GM21526 (cell line): Measurements from ENCODE around the gene GPR27.

Experiments used
- ATAC-seq: cut with Tn5 transposase; IDR thresholded peaks from one replicate; pipeline ENCODE4 v1.9.1; 2021; ENCODE audit warnings: moderate library complexity; ENCODE audit not compliant: unreplicated experiment, low FRiP score

GPR27 gene

DNA sequence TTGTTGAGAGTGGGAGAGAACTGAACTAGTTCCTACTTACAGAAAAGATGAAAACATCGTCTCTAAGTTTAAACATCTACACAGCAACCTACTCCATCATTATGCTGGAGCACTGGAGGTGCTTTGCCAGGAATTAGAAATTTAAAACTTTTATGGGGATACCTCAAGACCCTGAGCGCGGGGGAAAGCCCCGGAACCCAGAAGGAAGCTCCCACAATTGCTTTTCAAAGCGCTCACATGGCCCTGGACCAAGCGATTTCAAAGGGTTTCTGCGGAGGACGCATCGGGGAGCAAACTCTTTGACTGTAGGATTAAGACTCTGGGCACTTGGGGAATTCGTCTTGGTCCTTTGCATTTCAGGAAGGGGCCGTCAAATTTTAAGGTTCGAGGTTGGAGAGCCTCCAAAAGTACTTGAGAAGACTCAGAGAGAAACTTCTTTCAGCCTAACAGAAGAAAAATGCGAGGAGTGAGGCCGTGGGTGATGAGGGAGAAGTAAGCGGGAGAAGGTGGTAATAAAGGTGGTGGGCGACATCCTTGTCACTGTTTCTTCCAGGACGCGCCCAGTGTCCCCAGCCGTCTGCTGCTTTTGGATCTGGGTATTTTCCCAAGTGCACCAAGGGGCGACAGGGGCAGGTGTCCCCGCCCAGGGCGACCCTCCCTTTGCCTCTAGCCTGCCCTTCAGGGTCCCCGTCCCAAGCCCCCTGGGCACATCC lies 30.7 kb downstream of the GPR27 start:
- no peak for ATAC-seq

GRCh38 chr3:71784914-71785531 lies 31.4 kb downstream of the GPR27 start, which contains the start of gene PROK2:
TSS of gene PROK2 (minus strand) at chr3:71785148. CDS start at chr3:71785052, 96 bp downstream.
- no peak for ATAC-seq

DNA sequence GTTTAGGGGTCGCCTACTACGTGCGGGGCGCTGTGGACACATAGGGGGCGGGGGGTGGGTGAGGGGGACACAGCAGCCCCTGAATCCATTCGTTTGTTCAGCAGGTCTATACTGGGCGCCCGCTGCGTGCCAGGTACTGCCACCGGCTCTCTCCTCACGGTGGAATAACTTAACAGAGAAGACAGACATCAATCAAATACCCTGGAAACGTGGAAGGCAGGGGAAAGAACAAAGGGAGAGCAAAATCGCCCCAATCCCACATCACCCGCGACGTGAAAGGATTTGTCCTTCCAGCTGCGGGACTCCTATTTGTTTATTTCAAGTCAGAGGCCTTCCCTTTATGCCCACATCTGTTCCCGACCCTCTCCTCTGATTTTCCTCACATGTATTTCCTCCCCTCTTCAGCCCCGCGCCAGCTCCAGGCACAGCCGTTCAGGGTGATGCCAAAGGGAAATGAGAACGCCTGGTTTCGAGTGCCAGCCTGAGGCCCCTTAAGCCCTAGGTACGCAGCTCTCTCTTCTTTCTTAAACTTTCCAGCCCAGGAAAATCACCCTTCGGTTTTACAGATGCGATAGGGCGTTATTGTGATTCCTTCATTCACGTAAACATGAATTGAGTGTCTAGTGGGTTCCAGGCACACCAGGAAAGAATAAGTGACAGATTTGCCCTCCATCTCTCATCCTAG lies 32.0 kb downstream of the GPR27 start:
- ATAC-seq: no peak

DNA sequence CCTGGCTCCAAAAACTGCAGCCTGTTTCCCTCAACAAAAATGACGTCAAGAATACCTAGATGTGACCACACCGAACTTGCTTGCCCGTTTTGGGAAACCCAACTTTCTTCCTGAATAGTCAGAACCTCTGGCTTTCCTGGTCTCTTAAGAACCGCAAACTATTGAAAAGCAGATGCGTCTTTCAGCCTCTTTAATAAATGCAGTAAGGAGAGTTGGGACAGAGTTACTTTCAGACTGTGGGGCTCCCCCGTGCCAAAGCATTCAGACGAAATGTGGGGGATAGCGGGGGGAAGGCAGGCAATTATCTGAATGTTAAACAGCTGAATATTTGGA lies 32.5 kb downstream of the GPR27 start:
- ATAC-seq: no peak

GRCh38 chr3:71786551-71786950 lies 32.9 kb downstream of the GPR27 start:
- no peak for ATAC-seq

DNA sequence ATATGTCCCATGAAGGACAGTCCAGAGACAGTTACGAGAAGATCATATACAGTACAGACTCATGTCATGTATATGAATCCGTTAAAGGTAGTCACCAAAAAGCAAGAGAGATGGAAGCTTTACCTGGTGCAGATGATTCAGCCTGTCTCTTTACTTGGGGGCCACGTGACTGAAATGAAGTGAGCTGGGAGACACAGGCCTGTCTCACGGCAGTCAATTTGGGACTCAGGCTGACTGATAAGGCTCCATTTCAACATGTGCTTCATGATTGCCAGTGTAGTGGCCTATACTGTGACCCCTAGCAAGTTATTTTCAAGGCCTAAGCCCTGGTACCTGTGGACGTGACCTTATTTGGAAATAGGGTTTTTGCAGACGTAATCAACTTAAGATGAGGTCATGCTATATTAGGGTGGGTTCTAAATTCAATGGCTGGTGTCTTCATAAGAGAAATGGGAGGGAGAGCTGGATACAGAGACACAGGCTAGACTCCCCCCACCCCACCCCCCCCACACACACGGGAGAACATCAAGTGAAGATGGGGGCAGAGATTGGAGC lies 34.3 kb downstream of the GPR27 start:
- no peak for ATAC-seq

DNA sequence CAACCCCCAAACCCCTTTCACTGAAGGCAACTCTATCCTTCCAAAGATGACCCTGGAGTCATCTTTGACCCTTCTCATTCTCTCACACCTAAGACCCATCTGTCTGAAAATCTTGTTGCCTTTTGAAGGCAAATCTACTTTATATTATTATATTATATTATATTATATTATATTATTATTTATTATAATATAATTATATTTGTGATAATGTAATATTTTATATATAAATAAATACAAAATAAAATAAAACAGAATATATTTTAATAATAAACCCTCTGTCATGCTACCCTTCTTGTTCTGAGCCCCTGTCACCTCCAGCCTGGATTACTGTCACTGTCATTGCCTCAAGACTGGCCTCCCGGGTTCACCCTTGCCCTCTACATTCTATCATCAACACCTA lies 36.3 kb downstream of the GPR27 start:
- no peak for ATAC-seq

- ATAC-seq: no peak
Observed at GRCh38 chr3:71791634-71792033, 38.0 kb downstream of the GPR27 start.

DNA sequence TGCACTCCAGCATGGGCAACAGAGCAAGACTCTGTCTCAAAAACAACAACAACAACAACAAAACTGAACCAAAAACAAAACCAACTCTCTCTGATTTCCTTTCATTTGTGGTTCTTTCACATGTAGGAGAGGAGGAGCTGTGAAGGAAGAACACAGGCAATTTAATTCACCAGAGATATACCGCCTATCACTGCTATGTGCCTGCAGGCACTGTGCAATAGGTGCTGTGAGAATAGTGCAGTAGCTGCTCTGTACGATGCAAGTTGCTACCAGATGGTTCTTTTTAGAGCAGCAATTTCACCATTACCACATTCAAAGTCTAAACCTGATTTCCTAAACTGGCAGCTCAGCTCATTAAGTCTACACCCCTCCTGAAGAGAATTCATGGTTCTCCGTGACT lies 42.6 kb downstream of the GPR27 start:
- no peak for ATAC-seq

- no peak for ATAC-seq
Observed at GRCh38 chr3:71797455-71797854, 43.8 kb downstream of the GPR27 start.

DNA sequence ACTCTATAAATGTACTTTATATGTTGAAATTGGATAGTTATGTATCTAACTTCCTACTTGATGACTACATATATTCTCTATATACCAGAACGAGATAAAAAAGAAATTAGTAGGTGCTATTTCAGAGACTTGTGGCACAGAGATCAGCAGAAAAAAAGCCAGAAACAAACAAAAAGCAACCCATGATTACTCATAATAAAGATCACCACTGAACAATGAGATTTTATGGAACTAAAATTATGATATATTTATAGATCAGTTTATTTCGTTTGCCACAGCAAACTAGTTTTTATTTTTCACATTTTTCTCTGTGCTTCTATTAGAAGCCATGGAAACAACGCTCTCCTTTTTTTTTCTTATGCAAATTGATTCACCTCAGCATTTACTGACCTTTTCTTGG lies 46.4 kb downstream of the GPR27 start:
- no peak for ATAC-seq

DNA sequence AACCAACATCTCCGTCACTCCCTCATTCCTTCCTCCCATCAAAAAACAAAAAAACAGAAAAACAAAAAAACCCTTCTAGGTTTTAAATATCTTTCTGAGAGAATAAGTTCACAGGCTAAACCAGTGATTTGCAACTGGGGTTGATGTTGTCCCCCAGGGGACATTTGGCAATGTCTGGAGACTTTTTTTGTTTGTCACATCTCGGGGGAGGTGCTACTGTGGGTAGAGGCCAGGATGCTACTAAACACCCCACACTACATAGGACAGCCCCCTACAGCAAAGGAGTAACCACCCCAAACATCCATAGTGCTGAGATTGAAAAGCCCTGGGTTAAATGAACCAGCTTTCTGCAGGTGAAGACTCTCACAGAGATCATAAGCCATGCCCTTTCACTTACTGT lies 48.3 kb downstream of the GPR27 start:
- no peak for ATAC-seq

DNA sequence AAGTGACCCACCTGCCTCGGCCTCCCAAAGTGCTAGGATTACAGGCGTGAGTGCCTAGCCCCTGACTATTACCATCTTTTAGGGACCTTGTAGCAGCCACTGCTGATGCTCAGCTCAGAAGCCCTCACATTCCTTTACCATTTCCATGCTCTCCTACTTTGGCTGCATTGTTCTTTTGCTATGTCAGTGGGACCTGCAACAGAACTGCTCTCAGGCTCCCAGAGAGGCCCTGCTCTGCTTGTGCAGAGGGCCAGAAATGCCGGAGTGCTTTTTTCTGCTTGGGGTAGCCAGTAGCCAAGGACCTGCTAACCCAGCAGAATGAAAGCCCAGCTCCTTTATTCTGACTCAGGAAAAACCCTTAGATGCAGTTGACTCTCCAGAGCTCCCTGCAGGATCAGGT lies 49.6 kb downstream of the GPR27 start:
- ATAC-seq: no peak

DNA sequence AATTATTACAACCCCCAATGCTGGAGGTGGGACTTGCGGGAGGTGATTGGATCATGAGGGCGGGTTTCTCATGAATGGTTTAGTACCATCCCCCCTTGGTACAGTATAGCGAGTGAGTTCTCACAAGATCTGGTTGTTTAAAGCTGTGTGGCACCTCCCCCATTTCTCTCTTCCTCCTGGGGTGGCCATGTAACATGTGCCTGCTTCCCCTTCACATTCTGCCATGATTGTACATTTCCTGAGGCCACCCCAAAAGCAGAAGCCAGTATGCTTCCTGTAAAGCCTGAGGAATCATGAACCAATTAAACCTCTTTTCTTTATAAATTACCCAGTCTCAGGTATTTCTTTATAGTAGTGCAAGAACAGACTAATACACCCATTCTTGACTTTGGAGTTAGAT lies 51.5 kb downstream of the GPR27 start:
- no peak for ATAC-seq

DNA sequence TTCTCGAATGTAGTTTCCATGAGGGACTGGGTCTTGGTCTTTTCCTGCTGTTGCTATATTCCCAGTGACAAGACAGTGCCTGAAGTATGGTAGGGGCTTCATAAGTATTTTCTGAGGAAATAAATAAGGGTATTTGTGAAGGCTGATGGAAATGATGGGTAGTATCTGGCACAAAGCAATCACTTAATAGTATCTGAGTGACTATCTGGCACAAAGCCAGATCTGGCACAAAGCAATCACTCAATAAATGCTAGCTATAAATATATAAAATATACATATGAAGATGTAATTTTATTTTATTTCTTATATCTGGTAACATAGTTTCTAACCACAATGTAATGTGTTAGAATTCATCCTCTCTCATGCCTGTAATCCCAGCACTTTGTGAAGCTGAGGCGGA lies 52.0 kb downstream of the GPR27 start:
- no peak for ATAC-seq
